Stimulated activated CD4-positive, alpha-beta T cell treated with anti-CD3 and anti-CD28 coated beads, Interleukin-2, amount 100 ng/mL, for 4 hours (primary cell): ENCODE results near the gene HCAR3.
"Not testable (repeated sequence)": the region's sequence is repeated elsewhere in the genome, so short reads cannot be mapped to it uniquely, and the experiment has no call there.

ENCODE experiments used
- DNase-seq: peaks from one replicate; pipeline ENCODE4 v3.0.0-alpha.2; 2020; ENCODE audit warnings: low read depth

The HCAR3 gene

DNA sequence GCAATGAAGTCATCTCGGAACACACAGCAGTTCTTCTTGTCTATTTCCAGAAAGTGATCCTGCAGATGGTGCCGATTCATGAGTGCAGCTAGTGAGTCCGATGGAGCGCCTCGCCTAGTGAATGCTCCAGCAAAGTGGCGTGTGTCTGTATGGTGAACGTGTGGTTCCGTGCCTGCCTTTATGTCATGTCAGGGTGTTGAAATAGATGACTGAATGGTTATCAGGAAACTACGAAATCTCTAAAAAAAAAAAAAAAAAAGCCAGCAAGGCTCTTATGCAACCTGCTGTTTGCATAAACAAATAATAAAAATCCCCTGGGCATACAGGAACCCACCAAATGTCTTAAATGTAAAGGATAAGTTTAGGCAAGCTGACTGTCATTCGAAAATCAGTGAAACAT lies at the start of gene HCAR3:
TSS of gene HCAR3 (minus strand) at position 154 of the 400 bp plus-strand sequence. CDS start at position 80, 74 bp downstream.
- DNase-seq: not testable (repeated sequence)

GRCh38 chr12:122757568-122757967 lies 41.0 kb upstream of the HCAR3 start:
- DNase-seq: no peak

DNA sequence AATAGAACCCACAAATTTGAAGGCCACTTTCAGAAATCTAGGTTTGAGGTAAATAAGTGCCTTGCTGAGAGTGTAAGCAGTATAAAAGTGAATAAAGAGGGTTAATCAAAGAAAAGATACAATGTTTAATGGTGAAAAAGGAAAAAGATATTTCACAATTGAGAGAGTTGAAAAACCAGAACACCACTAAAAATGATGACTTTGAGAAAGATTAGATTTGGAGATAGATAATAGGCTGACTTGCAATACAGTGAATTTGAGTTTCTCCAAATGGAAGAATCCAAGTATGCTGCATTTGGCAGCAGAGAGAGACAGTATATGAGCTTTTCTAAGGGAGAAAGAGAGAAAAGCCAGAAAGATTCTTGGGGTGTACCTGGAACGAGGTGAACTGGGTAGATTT lies 38.2 kb upstream of the HCAR3 start:
- no peak for DNase-seq

GRCh38 chr12:122753319-122753650 lies 36.7 kb upstream of the HCAR3 start:
- DNase-seq: no peak

- DNase-seq: peak; percentile 99
Measured at GRCh38 chr12:122752464-122753318, 36.1 kb upstream of the HCAR3 start, which contains the start of gene DENR. Gene DENR (plus strand): TSS chr12:122752824. CDS start chr12:122753702, 878 bp downstream.

DNA sequence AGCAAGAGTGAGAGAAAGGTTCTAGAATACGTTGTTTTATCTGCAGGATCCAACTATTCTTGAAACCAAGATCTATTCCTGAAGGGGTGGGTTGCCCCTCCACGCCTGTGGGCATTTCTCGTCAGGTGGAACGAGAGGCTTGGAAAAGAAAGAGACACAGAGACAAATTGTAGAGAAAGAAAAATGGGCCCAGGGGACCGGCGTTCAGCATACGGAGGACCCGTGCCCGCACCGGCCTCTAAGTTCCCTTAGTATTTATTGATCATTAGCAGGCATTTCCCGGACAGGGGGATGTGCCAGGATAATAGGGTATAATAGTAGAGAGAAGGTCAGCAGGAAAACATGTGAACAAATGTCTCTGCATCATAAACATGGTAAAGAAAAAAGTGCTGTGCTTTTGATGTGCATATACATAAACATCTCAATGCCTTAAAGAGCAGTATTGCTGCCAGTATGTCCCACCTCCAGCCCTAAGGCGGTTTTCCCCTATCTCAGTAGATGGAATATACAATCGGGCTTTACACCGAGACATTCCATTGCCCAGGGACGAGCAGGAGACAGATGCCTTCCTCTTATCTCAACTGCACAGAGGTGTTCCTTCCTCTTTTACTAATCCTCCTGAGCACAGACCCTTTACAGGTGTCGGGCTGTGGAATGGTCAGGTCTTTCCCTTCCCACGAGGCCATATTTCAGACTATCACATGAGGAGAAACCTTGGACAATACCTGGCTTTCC lies 34.3 kb upstream of the HCAR3 start:
- not testable (repeated sequence) for DNase-seq

DNA sequence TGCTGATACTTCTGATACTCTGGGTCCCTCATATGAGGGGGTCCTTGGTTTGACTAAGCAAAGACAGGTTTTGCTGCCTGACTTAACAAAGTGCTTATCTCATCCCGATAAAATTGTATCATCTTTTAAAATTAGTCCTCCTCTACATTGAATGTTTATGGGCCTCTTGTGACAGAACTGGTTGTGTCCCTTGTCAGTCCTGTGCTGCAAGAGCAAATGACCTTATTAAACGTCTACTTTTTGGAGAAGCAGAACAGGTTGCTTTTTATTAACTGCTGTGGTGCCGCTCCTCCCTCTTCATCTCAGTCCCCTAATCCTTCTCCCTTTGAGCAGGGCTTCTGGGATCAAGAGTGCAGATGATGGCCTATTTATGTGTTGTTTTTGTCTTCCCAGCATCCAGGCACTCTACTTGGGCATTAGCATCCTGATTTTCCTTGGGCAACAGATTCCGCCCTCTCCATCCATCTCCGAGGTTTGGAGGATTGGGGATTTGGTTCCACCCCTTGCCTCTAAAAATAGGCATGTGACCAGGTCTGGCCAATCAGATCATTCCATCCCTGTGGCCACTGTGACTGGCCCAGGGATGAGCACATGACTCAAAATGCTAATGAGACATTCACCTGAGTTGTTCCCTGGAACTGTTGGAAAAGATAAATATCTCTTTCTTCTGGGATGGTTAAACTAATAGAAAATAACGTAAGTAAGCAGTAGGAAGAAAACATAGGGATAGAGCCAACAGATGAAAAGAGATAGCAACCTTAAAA lies 33.1 kb upstream of the HCAR3 start:
- DNase-seq: no peak

GRCh38 chr12:122747224-122748135 lies 30.9 kb upstream of the HCAR3 start:
- no peak for DNase-seq

GRCh38 chr12:122743895-122744525 lies 27.4 kb upstream of the HCAR3 start:
- DNase-seq: no peak

- DNase-seq: no peak
Measured at GRCh38 chr12:122740351-122740750, 23.7 kb upstream of the HCAR3 start.

- no peak for DNase-seq
Measured at GRCh38 chr12:122738571-122738970, 22.0 kb upstream of the HCAR3 start.

DNA sequence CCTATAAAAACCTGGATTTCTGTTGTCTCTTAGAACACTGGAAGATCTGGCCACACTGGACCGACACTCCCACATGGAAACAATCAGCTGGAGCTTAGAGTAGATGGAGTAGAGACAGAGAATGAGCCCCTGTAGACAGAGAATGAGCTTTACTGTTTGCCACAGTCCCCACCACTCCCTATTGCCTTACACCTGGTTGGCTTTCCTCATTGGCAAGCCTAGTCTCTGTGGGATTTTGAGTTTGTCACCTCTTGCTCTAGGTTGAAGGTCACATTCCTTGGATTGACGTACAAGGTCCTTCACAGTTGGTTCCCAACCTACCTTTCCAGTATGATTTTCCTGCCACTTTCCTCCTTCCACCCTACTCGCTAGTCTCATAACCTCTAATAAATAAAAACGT lies 16.0 kb upstream of the HCAR3 start:
- DNase-seq: no peak

- peak; percentile 53 for DNase-seq
Measured at GRCh38 chr12:122732170-122732569, 15.6 kb upstream of the HCAR3 start.

GRCh38 chr12:122730215-122731014 lies 13.8 kb upstream of the HCAR3 start, which contains the start of gene HCAR1:
Gene HCAR1 (minus strand): TSS chr12:122730844. CDS start chr12:122730339, 505 bp downstream.
- peak; percentile 48 for DNase-seq

- no peak for DNase-seq
Measured at GRCh38 chr12:122729583-122730214, 13.1 kb upstream of the HCAR3 start.

GRCh38 chr12:122726080-122726558 lies 9.5 kb upstream of the HCAR3 start:
- no peak for DNase-seq

DNA sequence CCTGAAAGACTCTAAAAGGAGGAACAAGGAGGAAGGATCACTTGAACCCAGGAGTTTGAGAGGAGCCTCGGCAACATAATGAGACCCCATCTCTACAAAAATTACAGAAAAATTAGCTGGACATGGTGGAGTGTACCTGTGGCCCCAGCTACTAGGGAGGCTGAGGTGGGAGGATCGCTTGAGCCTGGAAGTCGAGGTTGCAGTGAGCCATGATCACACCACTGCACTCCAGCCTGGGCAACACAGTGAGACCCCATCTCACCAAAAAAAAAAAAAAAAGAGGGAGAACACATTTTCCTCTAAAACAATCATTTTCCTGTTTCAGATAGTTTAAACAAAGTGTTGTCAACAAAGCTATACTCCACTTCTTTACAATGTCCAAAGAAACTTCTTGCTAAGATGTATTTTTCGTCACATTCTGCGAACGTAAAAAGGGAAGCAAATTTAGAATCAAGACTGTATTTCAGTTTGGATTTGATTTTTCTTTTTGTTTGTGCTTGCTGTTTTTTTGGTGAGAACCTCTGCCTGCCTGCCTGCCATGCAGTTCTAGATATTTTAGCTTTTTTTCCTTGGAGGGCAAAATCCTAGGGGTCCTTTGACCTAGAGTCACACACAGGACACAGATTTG lies 9.0 kb upstream of the HCAR3 start:
- DNase-seq: no peak

DNA sequence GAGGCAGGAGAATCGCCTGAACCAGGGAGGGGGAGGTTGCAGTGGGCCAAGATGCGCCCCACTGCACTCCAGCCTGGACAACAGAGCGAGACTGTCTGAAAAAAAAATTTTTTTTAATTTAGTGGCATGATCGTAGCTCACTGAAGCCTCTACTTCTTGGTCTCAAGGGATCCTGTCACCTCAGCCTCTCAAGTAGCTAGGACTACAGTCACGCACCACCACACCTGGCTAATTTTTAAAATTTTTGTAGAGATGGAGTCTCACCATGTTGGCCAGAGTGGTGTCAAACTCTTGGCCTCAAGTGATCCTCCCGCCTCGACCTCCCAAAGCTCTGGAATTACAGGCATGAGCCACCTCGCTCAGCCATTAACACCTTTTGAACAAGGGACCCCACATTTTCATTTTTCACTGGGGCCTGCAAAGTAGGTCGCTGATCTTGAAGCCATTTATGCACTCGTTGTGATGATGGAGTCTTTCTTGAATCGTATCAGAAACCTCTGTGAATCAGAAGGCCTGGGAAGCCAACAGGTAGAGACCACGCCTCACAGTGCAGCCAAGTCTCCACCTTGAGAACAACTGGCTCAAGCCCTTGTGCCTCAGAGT lies 8.1 kb upstream of the HCAR3 start:
- no peak for DNase-seq
